HepG2 (cell line): ENCODE data around the gene DUSP22. TPM values are rescaled to one million over a fixed set of nuclear protein-coding genes. Genes with fewer than 3 reads are reported as not detected.

Experiments used
- ATAC-seq: fragments of 200-7000 bp; cut with Tn5 transposase; 3 replicates; pipeline ENCODE4 v1.9.1; 2020; ENCODE audit warnings: mild to moderate bottlenecking, moderate library complexity
- BruUV-seq: library from RNA; stranded (reverse); fragments of 400-500 nt; replicated peaks from 2 replicates; lab custom pipeline; 2021; lab: Mats Ljungman, UMichigan
- CTCF ChIA-PET: fragments of 300-600 bp; formaldehyde crosslinking; extraction: SDS; loops from one replicate; lab custom pipeline; 2021; ENCODE audit warnings: low total read pairs, inconsistent platforms, low intra/inter-chr PET ratio; lab: Yijun Ruan, JAX
- POLR2A ChIA-PET: fragments of 350-600 bp; sonication (Branson Sonifier 250); formaldehyde crosslinking; loops from one replicate; lab custom pipeline; 2020; ENCODE audit warnings: antibody characterized with exemption, inconsistent platforms; lab: Yijun Ruan, JAX
- DNase-seq: peaks from one replicate; pipeline ENCODE4 v3.0.0-alpha.2; 2015; ENCODE audit warnings: low spot score
- FAIRE-seq: peaks from 3 replicates; lab custom pipeline; 2011; peaks lifted over from hg19 to GRCh38; lab: Jason Lieb, UNC
- H2AFZ ChIP-seq: one replicate; pipeline ENCODE4 v1.6.1; 2011; ENCODE audit warnings: low read length, inconsistent platforms
- H3K27ac ChIP-seq: fragments of 300-600 bp; 3 replicates; pipeline ENCODE4 v1.8.0; 2011; ENCODE audit warnings: mixed run types, mild to moderate bottlenecking, mixed read lengths, low read length, inconsistent platforms; ENCODE audit not compliant: insufficient read depth; ENCODE audit errors: extremely low read length
- H3K27me3 ChIP-seq, 2 experiments: fragments of 200-600 bp in 1 of 2; 2 replicates in 1 of 2; 3 replicates in 1 of 2; pipeline versions ENCODE4 v1.6.0 to v1.8.0; 2011; ENCODE audit warnings: low read length in 2 of 2, mild to moderate bottlenecking in 2 of 2, moderate library complexity in 2 of 2, inconsistent platforms in 1 of 2; ENCODE audit not compliant: insufficient read depth in 2 of 2, control insufficient read depth in 1 of 2
- H3K36me3 ChIP-seq, 2 experiments: fragments of 200-600 bp in 1 of 2; replicated peaks in 1 of 2; 2 replicates in 1 of 2; 3 replicates in 1 of 2; pipeline versions ENCODE4 v1.5.1 to v1.8.0; 2011; ENCODE audit warnings: low read length in 2 of 2, inconsistent platforms in 1 of 2; ENCODE audit not compliant: insufficient read depth in 2 of 2, control insufficient read depth in 1 of 2
- H3K4me1 ChIP-seq: 2 replicates; pipeline ENCODE4 v1.5.1; 2012; ENCODE audit warnings: low read length, inconsistent platforms; ENCODE audit not compliant: insufficient read depth
- H3K4me2 ChIP-seq: 2 replicates; pipeline ENCODE4 v1.6.0; 2011; ENCODE audit warnings: low read depth, low read length, inconsistent platforms
- H3K4me3 ChIP-seq, 3 experiments: fragments of 200-600 bp in 1 of 3; sonication (generic), shearing (Covaris generic) in 1 of 3; replicated peaks in 1 of 3; 2 replicates each; pipeline ENCODE4 v1.5.1; 2011 to 2016; ENCODE audit warnings: low read length in 3 of 3, inconsistent platforms in 2 of 3, low read depth in 2 of 3, mild to moderate bottlenecking in 2 of 3, control low read depth in 1 of 3, mixed read lengths in 1 of 3; ENCODE audit not compliant: insufficient read depth in 1 of 3
- H3K79me2 ChIP-seq: one replicate; pipeline ENCODE4 v1.6.1; 2011; ENCODE audit warnings: low read length, inconsistent platforms; ENCODE audit not compliant: insufficient read depth
- H3K9ac ChIP-seq: 2 replicates; pipeline ENCODE4 v1.6.0; 2011; ENCODE audit warnings: mild to moderate bottlenecking, low read depth, low read length, inconsistent platforms; ENCODE audit not compliant: insufficient read depth
- H3K9me3 ChIP-seq: 2 replicates; pipeline ENCODE4 v1.5.1; 2012; ENCODE audit warnings: mild to moderate bottlenecking, low read length
- H4K20me1 ChIP-seq: 2 replicates; pipeline ENCODE4 v1.6.0; 2011; ENCODE audit warnings: inconsistent platforms, mild to moderate bottlenecking, low read length, moderate library complexity; ENCODE audit not compliant: insufficient read depth
- BCL3 ChIP-seq: sonication (generic); formaldehyde crosslinking; IDR thresholded peaks from 2 replicates; pipeline ENCODE4 v1.5.1; 2020; ENCODE audit warnings: mild to moderate bottlenecking, missing genetic modification reagents, moderate library complexity
- DMAP1 ChIP-seq: IDR thresholded peaks from 2 replicates; pipeline ENCODE4 v1.6.1; 2016
- FOXA1 ChIP-seq, 2 experiments: fragments of 450-650 bp in 1 of 2; sonication (generic) in 1 of 2; formaldehyde crosslinking in 1 of 2; IDR thresholded peaks; 2 replicates each; pipeline versions ENCODE4 v1.4.0 to v1.6.1; 2016 to 2020; ENCODE audit warnings: missing genetic modification reagents in 1 of 2
- FOXA3 ChIP-seq: IDR thresholded peaks from 2 replicates; pipeline ENCODE4 v1.6.1; 2016; ENCODE audit warnings: missing genetic modification reagents, missing compliant biosample characterization
- KLF15 ChIP-seq: sonication (generic); formaldehyde crosslinking; IDR thresholded peaks from 2 replicates; pipeline ENCODE4 v1.8.1; 2023; ENCODE audit warnings: borderline replicate concordance, mild to moderate bottlenecking, inconsistent platforms, missing genetic modification reagents, mixed read lengths
- NCOA5 ChIP-seq: sonication (generic); formaldehyde crosslinking; IDR thresholded peaks from 2 replicates; pipeline ENCODE4 v1.4.0; 2020; ENCODE audit warnings: missing genetic modification reagents
- NRL ChIP-seq: sonication (generic); formaldehyde crosslinking; IDR thresholded peaks from 2 replicates; pipeline ENCODE4 v1.5.0; 2020; ENCODE audit warnings: missing genetic modification reagents, mild to moderate bottlenecking, moderate library complexity, borderline replicate concordance
- PHF8 ChIP-seq: sonication (generic); formaldehyde crosslinking; IDR thresholded peaks from 2 replicates; pipeline ENCODE4 v1.5.0; 2020; ENCODE audit warnings: missing genetic modification reagents
- ZBTB7B ChIP-seq: sonication (generic); formaldehyde crosslinking; IDR thresholded peaks from 2 replicates; pipeline ENCODE4 v1.4.0; 2020; ENCODE audit warnings: missing genetic modification reagents
- ZMYM4 ChIP-seq: sonication (generic); formaldehyde crosslinking; IDR thresholded peaks from 2 replicates; pipeline ENCODE4 v1.8.1; 2023; ENCODE audit warnings: mild to moderate bottlenecking, missing genetic modification reagents
- ZNF256 ChIP-seq: sonication (generic); formaldehyde crosslinking; conservative IDR thresholded peaks from 2 replicates; pipeline ENCODE4 v1.4.0; 2020; ENCODE audit warnings: missing genetic modification reagents
- ZNF629 ChIP-seq: sonication (generic); formaldehyde crosslinking; conservative IDR thresholded peaks from 2 replicates; pipeline ENCODE4 v1.5.0; 2020; ENCODE audit warnings: missing genetic modification reagents
- ZNF687 ChIP-seq: sonication (generic); formaldehyde crosslinking; IDR thresholded peaks from 2 replicates; pipeline ENCODE4 v1.5.1; 2020; ENCODE audit warnings: mild to moderate bottlenecking, missing genetic modification reagents, moderate library complexity
- ZNF883 ChIP-seq: sonication (generic); formaldehyde crosslinking; IDR thresholded peaks from 2 replicates; pipeline ENCODE4 v1.5.1; 2020; ENCODE audit warnings: mild to moderate bottlenecking, missing genetic modification reagents; ENCODE audit errors: not compliant biosample characterization
- WGBS: methylation state at CpG from one replicate; pipeline ENCODE4 v1.1.6; 2017; ENCODE audit warnings: low lambda C conversion rate; 5-methylcytosine and 5-hydroxymethylcytosine counted together
- in situ Hi-C: cut with HindIII; loops from 2 replicates; pipeline ENCODE4 v1.10.0; 2017; ENCODE audit warnings: low pct_unique_long_range_greater_than_20kb; ENCODE audit not compliant: extremely low pct_ligation_motif_present
- intact Hi-C: fragments of 100-400 bp; cut with micrococcal nuclease; formaldehyde crosslinking; loops from one replicate; pipeline ENCODE4 v1.10.0; 2022; ENCODE audit not compliant: unreplicated experiment
- polyA plus RNA-seq, 8 experiments: library from polyadenylated mRNA; depleted of rRNA in 3 of 8; stranded (reverse) in 7 of 8; unstranded in 1 of 8; fragments of >200 nt; fragmentation: Illumina TruSeq in 4 of 8; extraction: Trizol in 4 of 8; gene quantifications; 2 replicates each; pipeline versions ENCODE4 v1.2.1 to v1.2.3, GENCODE V29; 2011 to 2016; ENCODE audit warnings: low read depth in 4 of 8, missing spikeins in 1 of 8, mixed read lengths in 1 of 8; ENCODE audit not compliant: insufficient read depth in 1 of 8
- total RNA-seq, 5 experiments: library from RNA; depleted of rRNA; stranded (reverse); fragments of >200 nt; fragmentation: Illumina TruSeq; extraction: Trizol; gene quantifications; 2 replicates each; pipeline ENCODE4 v1.2.3, GENCODE V29; 2016; ENCODE audit warnings: low read depth in 1 of 5

DUSP22 gene
- total and polyA plus RNA-seq, 2 of the 13 experiments (the other 11 are each of a cell fraction or from before 2014, with no cell fraction given) = 20.2 to 32.8 TPM

GRCh38 chr6:360764-361373, 68.6 kb downstream of the DUSP22 start (continued):
- TF ChIP-seq FOXA1 (IDR thresholded peaks at IDR 0.05) = no peak
- peak; percentile 17; the same call in 1 of the 2 replicates for TF ChIP-seq FOXA1 (CRISPR knock-in tag; IDR thresholded peaks at IDR 0.05)
- peak; percentile 34 for TF ChIP-seq ZNF883 (CRISPR knock-in tag)

- Histone ChIP-seq H3K4me1 (peaks cover 16% of the 10 kb centered on the region), H3K9me3 (no peaks in the 10 kb centered on the region), H3K27me3 (peaks cover 0 to 18% of the 10 kb centered on the region in 2 experiments; a peak in 4 of 5 replicates), H2AFZ (no peak overlapping the region), H3K36me3 (no peaks in the 10 kb centered on the region), H4K20me1 (no peaks in the 10 kb centered on the region), H3K4me3 (no peak overlapping the region; a peak in 1 of 6 replicates), H3K9ac (no peak overlapping the region), H3K4me2 (peak overlapping the region; percentile 40), H3K27ac (no peak overlapping the region), H3K79me2 (no peaks in the 10 kb centered on the region)
- BruUV-seq = no TSS peak
- ATAC-seq (peak; percentile 14), FAIRE-seq (peak; percentile 26), DNase-seq (no peak)
- WGBS = 32% methylated on average over 16 of the region's 16 CpGs
- in situ Hi-C loops = no loop called here
- ChIA-PET POLR2A (interaction anchor here (1.2 to 1.8 kb wide), 2 partner anchors 141 to 162 kb away, joined by 3 to 4 read pairs; no protein-coding TSS in a partner anchor), CTCF (no interaction called here)
- intact Hi-C loops = loop anchor here (1.0 kb wide), 1 partner anchor 173 kb away; no protein-coding TSS in a partner anchor
- TF ChIP-seq DMAP1 (0 out of 2 replicates have a peak, but pooled peaks have one; percentile 25), PHF8 (CRISPR knock-in tag) (0 out of 2 replicates have a peak, but pooled peaks have one; percentile 4), BCL3 (CRISPR knock-in tag) (peak; percentile 46; the same call in 1 of the 2 replicates), KLF15 (CRISPR knock-in tag) (no peak), NRL (CRISPR knock-in tag) (0 out of 2 replicates have a peak, but pooled peaks have one; percentile 32), ZNF687 (0 out of 2 replicates have a peak, but pooled peaks have one; percentile 18), ZNF256 (CRISPR knock-in tag) (no peak), ZNF629 (CRISPR knock-in tag) (no peak), FOXA3 (CRISPR knock-in tag) (peak; percentile 25; the same call in 1 of the 2 replicates), ZMYM4 (CRISPR knock-in tag) (0 out of 2 replicates have a peak, but pooled peaks have one; percentile 14), ZBTB7B (CRISPR knock-in tag) (peak; percentile 42; the same call in 1 of the 2 replicates), NCOA5 (no peak)
Measured at GRCh38 chr6:361411-362132, 69.3 kb downstream of the DUSP22 start.
